ENCODE data around the gene HOXD3.
A peak's percentile ranks its signal among the peaks of the same experiment; 100 is the strongest.

GRCh38 chr2:176158855-176159662 lies 2.0 kb downstream of the HOXD3 start:
- TF ChIP-seq CTCF (conservative IDR thresholded peaks at IDR 0.05 in 1 of 2, IDR thresholded peaks at IDR 0.05 in 1 of 2; ENCODE audit: low read depth in 1 of 2, low read length in 2 of 2): no peak
- TF ChIP-seq EZH2 (IDR thresholded peaks at IDR 0.05; ENCODE audit: low read length, missing control alignments): peak; percentile 81

All from fibroblast of lung (primary cell).